Measurements from ENCODE around the gene KYNU. TPM values are rescaled to one million over a fixed set of nuclear protein-coding genes. Genes with fewer than 3 reads are reported as not detected.
"Not testable (repeated sequence)": the region's sequence is repeated elsewhere in the genome, so short reads cannot be mapped to it uniquely, and the experiment has no call there.

Gene KYNU
- total RNA-seq, 1 donor from 2014 or later: not detected

- H3K27ac Mint-ChIP-seq (ENCODE audit: unreplicated experiment): no peak overlapping the region
- TF ChIP-seq, protein P1, sequence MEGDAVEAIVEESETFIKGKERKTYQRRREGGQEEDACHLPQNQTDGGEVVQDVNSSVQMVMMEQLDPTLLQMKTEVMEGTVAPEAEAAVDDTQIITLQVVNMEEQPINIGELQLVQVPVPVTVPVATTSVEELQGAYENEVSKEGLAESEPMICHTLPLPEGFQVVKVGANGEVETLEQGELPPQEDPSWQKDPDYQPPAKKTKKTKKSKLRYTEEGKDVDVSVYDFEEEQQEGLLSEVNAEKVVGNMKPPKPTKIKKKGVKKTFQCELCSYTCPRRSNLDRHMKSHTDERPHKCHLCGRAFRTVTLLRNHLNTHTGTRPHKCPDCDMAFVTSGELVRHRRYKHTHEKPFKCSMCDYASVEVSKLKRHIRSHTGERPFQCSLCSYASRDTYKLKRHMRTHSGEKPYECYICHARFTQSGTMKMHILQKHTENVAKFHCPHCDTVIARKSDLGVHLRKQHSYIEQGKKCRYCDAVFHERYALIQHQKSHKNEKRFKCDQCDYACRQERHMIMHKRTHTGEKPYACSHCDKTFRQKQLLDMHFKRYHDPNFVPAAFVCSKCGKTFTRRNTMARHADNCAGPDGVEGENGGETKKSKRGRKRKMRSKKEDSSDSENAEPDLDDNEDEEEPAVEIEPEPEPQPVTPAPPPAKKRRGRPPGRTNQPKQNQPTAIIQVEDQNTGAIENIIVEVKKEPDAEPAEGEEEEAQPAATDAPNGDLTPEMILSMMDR (IDR thresholded peaks at IDR 0.05; ENCODE audit: partially characterized antibody, unreplicated experiment): no peak
Measured at GRCh38 chr2:142893241-142893640, 15.8 kb downstream of the KYNU start.

GRCh38 chr2:142897807-142898206 lies 20.3 kb downstream of the KYNU start:
- DNase-seq: no peak
- TF ChIP-seq, protein P1 (IDR thresholded peaks at IDR 0.05; ENCODE audit: partially characterized antibody, unreplicated experiment): no peak
- H3K9me3 Mint-ChIP-seq (ENCODE audit: unreplicated experiment): no peaks in the 10 kb centered on the region
- H3K36me3 Mint-ChIP-seq (ENCODE audit: unreplicated experiment): no peaks in the 10 kb centered on the region
- H3K27me3 Mint-ChIP-seq (ENCODE audit: unreplicated experiment): peaks cover 2% of the 10 kb centered on the region
- no peak overlapping the region for H3K4me3 Mint-ChIP-seq (ENCODE audit: unreplicated experiment)
- H3K27ac Mint-ChIP-seq (ENCODE audit: unreplicated experiment): no peak overlapping the region
- H3K4me1 Mint-ChIP-seq (ENCODE audit: low read depth, unreplicated experiment): no peaks in the 10 kb centered on the region

More at GRCh38 chr2:142893241-142893640, 15.8 kb downstream of the KYNU start:
- Mint-ChIP-seq H3K4me1 (ENCODE audit: low read depth, unreplicated experiment) (no peaks in the 10 kb centered on the region), H3K4me3 (ENCODE audit: unreplicated experiment) (no peak overlapping the region), H3K27me3 (ENCODE audit: unreplicated experiment) (peaks cover 2% of the 10 kb centered on the region), H3K9me3 (ENCODE audit: unreplicated experiment) (no peaks in the 10 kb centered on the region), H3K36me3 (ENCODE audit: unreplicated experiment) (no peaks in the 10 kb centered on the region)
- no peak for DNase-seq

- H3K4me1 Mint-ChIP-seq (ENCODE audit: low read depth, unreplicated experiment); DNase-seq; H3K27ac Mint-ChIP-seq (ENCODE audit: unreplicated experiment); H3K9me3 Mint-ChIP-seq (ENCODE audit: unreplicated experiment); H3K4me3 Mint-ChIP-seq (ENCODE audit: unreplicated experiment); H3K36me3 Mint-ChIP-seq (ENCODE audit: unreplicated experiment); H3K27me3 Mint-ChIP-seq (ENCODE audit: unreplicated experiment): not testable (repeated sequence)
Measured at GRCh38 chr2:142900327-142900726, 22.9 kb downstream of the KYNU start.

DNA sequence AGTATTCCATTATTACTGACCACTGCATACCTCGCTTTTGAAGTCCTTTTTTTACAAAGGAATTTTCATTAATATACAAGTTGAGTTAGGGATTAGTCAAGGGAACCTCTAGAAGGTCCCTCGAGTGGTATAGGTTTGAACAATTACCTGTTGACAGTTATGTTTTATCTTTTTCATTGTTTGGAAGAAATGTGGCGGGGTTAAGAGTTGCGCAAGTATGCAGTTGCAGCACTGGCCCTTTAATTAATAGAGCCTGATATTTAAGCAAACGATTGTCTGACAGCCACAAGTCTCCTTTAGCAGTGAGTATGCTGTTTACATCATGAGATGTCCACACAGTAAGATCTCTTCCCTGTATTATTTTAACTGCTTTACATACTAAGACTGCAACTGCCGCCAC lies 24.3 kb downstream of the KYNU start:
- Mint-ChIP-seq H3K4me3 (ENCODE audit: unreplicated experiment) (no peak overlapping the region), H3K27ac (ENCODE audit: unreplicated experiment) (no peak overlapping the region), H3K9me3 (ENCODE audit: unreplicated experiment) (no peaks in the 10 kb centered on the region), H3K4me1 (ENCODE audit: low read depth, unreplicated experiment) (no peaks in the 10 kb centered on the region), H3K36me3 (ENCODE audit: unreplicated experiment) (no peaks in the 10 kb centered on the region), H3K27me3 (ENCODE audit: unreplicated experiment) (no peaks in the 10 kb centered on the region)
- TF ChIP-seq, protein P1 (IDR thresholded peaks at IDR 0.05; ENCODE audit: partially characterized antibody, unreplicated experiment): no peak
- no peak for DNase-seq

DNA sequence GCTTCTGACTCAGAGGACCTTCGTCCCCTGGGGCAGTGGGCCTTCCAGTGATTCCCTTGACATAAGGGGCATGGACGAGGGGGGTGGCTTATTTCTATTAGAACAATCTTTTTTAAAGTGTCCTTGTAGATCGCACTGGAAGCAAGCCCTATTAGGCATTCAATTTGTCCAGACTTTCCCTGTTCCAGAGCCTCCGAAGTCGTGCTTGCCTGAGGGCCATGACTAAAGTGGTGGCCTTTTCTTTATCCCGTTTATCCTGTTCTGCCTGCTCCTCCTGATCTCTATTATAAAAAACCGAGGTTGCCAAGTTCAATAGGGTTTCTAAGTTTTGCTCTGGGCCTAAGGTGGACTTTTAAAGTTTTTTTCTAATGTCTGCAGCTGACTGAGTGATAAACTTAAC lies 26.3 kb downstream of the KYNU start:
- H3K36me3 Mint-ChIP-seq (ENCODE audit: unreplicated experiment); H3K4me1 Mint-ChIP-seq (ENCODE audit: low read depth, unreplicated experiment); H3K27me3 Mint-ChIP-seq (ENCODE audit: unreplicated experiment); H3K27ac Mint-ChIP-seq (ENCODE audit: unreplicated experiment); H3K9me3 Mint-ChIP-seq (ENCODE audit: unreplicated experiment); H3K4me3 Mint-ChIP-seq (ENCODE audit: unreplicated experiment); DNase-seq: not testable (repeated sequence)

- no peaks in the 10 kb centered on the region for H3K4me1 Mint-ChIP-seq (ENCODE audit: low read depth, unreplicated experiment)
- no peak overlapping the region for H3K27ac Mint-ChIP-seq (ENCODE audit: unreplicated experiment)
- TF ChIP-seq, protein P1 (IDR thresholded peaks at IDR 0.05; ENCODE audit: partially characterized antibody, unreplicated experiment): no peak
- H3K9me3 Mint-ChIP-seq (ENCODE audit: unreplicated experiment): no peaks in the 10 kb centered on the region
- no peak overlapping the region for H3K4me3 Mint-ChIP-seq (ENCODE audit: unreplicated experiment)
- no peaks in the 10 kb centered on the region for H3K27me3 Mint-ChIP-seq (ENCODE audit: unreplicated experiment)
- no peaks in the 10 kb centered on the region for H3K36me3 Mint-ChIP-seq (ENCODE audit: unreplicated experiment)
- DNase-seq: no peak
Measured at GRCh38 chr2:142907653-142908052, 30.2 kb downstream of the KYNU start.

Data from glutamatergic neuron (in vitro differentiated cells).